ENCODE results near the gene ZNF529. TPM values are rescaled to one million over a fixed set of nuclear protein-coding genes. Genes with fewer than 3 reads are reported as not detected.
A peak's percentile ranks its signal among the peaks of the same experiment; 100 is the strongest.
"Not testable (repeated sequence)": the region's sequence is repeated elsewhere in the genome, so short reads cannot be mapped to it uniquely, and the experiment has no call there.

Gene ZNF529
- polyA plus RNA-seq, 3 donors, result 1.1 to 2.7 (median 1.3) TPM

DNA sequence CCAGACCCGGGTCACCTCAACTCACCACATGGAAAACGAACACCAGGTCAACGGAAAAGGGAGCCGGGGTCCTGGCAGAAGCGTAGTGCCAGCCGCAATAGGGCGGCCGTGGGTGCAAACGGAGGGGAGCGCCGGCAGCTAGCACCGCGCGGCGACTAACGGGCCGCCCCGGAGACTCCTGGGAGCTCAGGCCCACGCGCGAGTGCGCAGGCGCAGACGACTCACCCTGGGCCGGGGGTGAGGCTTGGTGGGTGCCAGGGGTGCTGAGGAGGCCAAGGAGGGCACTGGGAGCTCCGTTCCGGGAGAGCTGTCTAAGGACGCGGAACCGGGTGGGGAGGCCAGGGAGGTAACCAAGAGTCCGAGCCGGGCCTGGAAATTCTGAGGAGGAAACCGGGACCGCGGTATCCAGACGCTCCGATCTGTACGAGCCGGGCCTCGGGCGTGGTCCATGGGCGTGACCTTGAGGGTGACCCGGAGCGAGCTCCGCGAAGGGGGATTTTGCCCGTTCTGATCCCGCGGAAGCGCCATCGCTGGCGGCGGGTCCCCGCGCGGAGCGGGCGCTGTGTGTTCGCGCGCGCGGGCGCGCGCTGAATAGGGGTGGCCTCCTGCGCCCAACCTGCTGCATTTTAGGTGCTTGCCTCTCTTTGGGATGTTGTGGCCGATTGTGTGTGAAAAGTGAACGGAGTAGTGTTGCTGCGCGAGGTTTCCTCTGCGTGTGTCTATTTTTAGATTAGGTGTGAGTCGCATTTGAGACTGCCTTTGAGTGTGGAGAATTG lies 32.2 kb upstream of the ZNF529 start, which contains the start of gene ZNF382:
ZNF382 (plus strand) TSS at position 213 of the 776 bp plus-strand sequence. CDS start 4,602 bp downstream, outside the sequence.
- peak within 1 kb of the TSS; percentile 56 to 72 for H3K27ac ChIP-seq (ENCODE audit: low read depth in 1 of 2, low read length in 2 of 2)
- no peaks in the 10 kb centered on the region for H4K20me1 ChIP-seq (ENCODE audit: insufficient read depth, low read length)
- no peaks in the 10 kb centered on the region for H3K79me2 ChIP-seq (ENCODE audit: insufficient read depth, low read length)
- peak within 1 kb of the TSS; percentile 76 for H3K9ac ChIP-seq (ENCODE audit: insufficient read depth, low read length, poor library complexity, severe bottlenecking)
- TF ChIP-seq, protein P1, sequence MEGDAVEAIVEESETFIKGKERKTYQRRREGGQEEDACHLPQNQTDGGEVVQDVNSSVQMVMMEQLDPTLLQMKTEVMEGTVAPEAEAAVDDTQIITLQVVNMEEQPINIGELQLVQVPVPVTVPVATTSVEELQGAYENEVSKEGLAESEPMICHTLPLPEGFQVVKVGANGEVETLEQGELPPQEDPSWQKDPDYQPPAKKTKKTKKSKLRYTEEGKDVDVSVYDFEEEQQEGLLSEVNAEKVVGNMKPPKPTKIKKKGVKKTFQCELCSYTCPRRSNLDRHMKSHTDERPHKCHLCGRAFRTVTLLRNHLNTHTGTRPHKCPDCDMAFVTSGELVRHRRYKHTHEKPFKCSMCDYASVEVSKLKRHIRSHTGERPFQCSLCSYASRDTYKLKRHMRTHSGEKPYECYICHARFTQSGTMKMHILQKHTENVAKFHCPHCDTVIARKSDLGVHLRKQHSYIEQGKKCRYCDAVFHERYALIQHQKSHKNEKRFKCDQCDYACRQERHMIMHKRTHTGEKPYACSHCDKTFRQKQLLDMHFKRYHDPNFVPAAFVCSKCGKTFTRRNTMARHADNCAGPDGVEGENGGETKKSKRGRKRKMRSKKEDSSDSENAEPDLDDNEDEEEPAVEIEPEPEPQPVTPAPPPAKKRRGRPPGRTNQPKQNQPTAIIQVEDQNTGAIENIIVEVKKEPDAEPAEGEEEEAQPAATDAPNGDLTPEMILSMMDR (IDR thresholded peaks at IDR 0.05), result no peak
- intact Hi-C loops (cut with micrococcal nuclease), result loop anchor here in 1 of 2 donors (2.0 kb wide), 1 partner anchor 32 kb away; the partner anchor contains the start of gene ZNF529
- peaks cover 0 to 2% (median 0%) of the 10 kb centered on the region in 3 donors for H3K27me3 Mint-ChIP-seq (ENCODE audit: low read depth in 3 of 3)
- H3K4me1 Mint-ChIP-seq, result peaks cover 18% of the 10 kb centered on the region
- peaks cover 29 to 38% of the 10 kb centered on the region in 2 donors for H3K9me3 ChIP-seq (replicated peaks in 1 of 2; ENCODE audit: control insufficient read depth in 1 of 2, insufficient read depth in 1 of 2, low read length in 2 of 2)
- DNase-seq, result peak; percentile 20 to 41 (median 39)
- H3K36me3 ChIP-seq (replicated peaks in 1 of 2; ENCODE audit: control insufficient read depth in 1 of 2, insufficient read depth in 2 of 2, low read length in 2 of 2), result peaks cover 0 to 12% of the 10 kb centered on the region in 2 donors
- H3K27ac Mint-ChIP-seq, result peak within 1 kb of the TSS; percentile 74 to 92 (median 82)
- peak within 1 kb of the TSS; percentile 95 to 98 for H3K4me3 Mint-ChIP-seq
- peak within 1 kb of the TSS; percentile 63 to 87 (median 71) for H3K4me3 ChIP-seq (replicated peaks in 1 of 3; ENCODE audit: low read depth in 2 of 3, low read length in 3 of 3)
- WGBS (ENCODE audit: insufficient coverage), result 1% methylated on average over 73 of the region's 73 CpGs
- peaks cover 11 to 19% of the 10 kb centered on the region in 2 donors for H3K4me1 ChIP-seq (ENCODE audit: control insufficient read depth in 1 of 2, insufficient read depth in 2 of 2, low read length in 2 of 2)
- H3K9me3 Mint-ChIP-seq, result peaks cover 37 to 55% (median 50%) of the 10 kb centered on the region in 7 donors
- H3K27me3 ChIP-seq (ENCODE audit: control insufficient read depth in 2 of 2, insufficient read depth in 2 of 2, low read length in 2 of 2), result no peaks in the 10 kb centered on the region
- peak within 1 kb of the TSS; percentile 80 for H2AFZ ChIP-seq (ENCODE audit: insufficient read depth, low read depth, low read length, poor library complexity, severe bottlenecking)
- peaks cover 6 to 16% of the 10 kb centered on the region in 2 donors for H3K36me3 Mint-ChIP-seq
- peak within 1 kb of the TSS; percentile 76 for H3K4me2 ChIP-seq (replicated peaks; ENCODE audit: extremely low read depth, low read length, poor library complexity, severe bottlenecking)

- intact Hi-C loops (cut with micrococcal nuclease), result loop anchor here in 1 of 2 donors (2.0 kb wide), 1 partner anchor 32 kb away; the partner anchor contains the start of gene ZNF529
- Histone ChIP-seq H3K9me3 (replicated peaks in 1 of 2; ENCODE audit: control insufficient read depth in 1 of 2, insufficient read depth in 1 of 2, low read length in 2 of 2) (peaks cover 28 to 39% of the 10 kb centered on the region in 2 donors), H2AFZ (ENCODE audit: insufficient read depth, low read depth, low read length, poor library complexity, severe bottlenecking) (peak overlapping the region; percentile 80), H3K27ac (ENCODE audit: low read depth in 1 of 2, low read length in 2 of 2) (peak overlapping the region; percentile 56 to 72), H3K4me2 (replicated peaks; ENCODE audit: extremely low read depth, low read length, poor library complexity, severe bottlenecking) (peak overlapping the region; percentile 76), H3K79me2 (ENCODE audit: insufficient read depth, low read length) (no peaks in the 10 kb centered on the region), H3K4me3 (replicated peaks in 1 of 3; ENCODE audit: low read depth in 2 of 3, low read length in 3 of 3) (peak overlapping the region; percentile 63 to 87 (median 71)), H3K9ac (ENCODE audit: insufficient read depth, low read length, poor library complexity, severe bottlenecking) (peak overlapping the region; percentile 76), H3K27me3 (ENCODE audit: control insufficient read depth in 2 of 2, insufficient read depth in 2 of 2, low read length in 2 of 2) (no peaks in the 10 kb centered on the region), H4K20me1 (ENCODE audit: insufficient read depth, low read length) (no peaks in the 10 kb centered on the region), H3K36me3 (replicated peaks in 1 of 2; ENCODE audit: control insufficient read depth in 1 of 2, insufficient read depth in 2 of 2, low read length in 2 of 2) (peaks cover 0 to 12% of the 10 kb centered on the region in 2 donors), H3K4me1 (ENCODE audit: control insufficient read depth in 1 of 2, insufficient read depth in 2 of 2, low read length in 2 of 2) (peaks cover 11 to 19% of the 10 kb centered on the region in 2 donors)
- peak; percentile 18 to 56 (median 52) for DNase-seq
- Mint-ChIP-seq H3K36me3 (peaks cover 3 to 14% of the 10 kb centered on the region in 2 donors), H3K4me1 (peaks cover 18% of the 10 kb centered on the region), H3K9me3 (peaks cover 32 to 54% (median 48%) of the 10 kb centered on the region in 7 donors), H3K27me3 (ENCODE audit: low read depth in 3 of 3) (peaks cover 0 to 2% (median 0%) of the 10 kb centered on the region in 3 donors), H3K4me3 (peak overlapping the region; percentile 95 to 98), H3K27ac (peak overlapping the region; percentile 64 to 92 (median 76))
- 0% methylated on average over 21 of the region's 21 CpGs for WGBS (ENCODE audit: insufficient coverage)
- TF ChIP-seq, protein P1 (IDR thresholded peaks at IDR 0.05), result no peak
These were observed 31.6 kb upstream of the ZNF529 start for GRCh38 chr19:36604656-36605100.

GRCh38 chr19:36602681-36603080 lies 29.6 kb upstream of the ZNF529 start:
- WGBS (ENCODE audit: insufficient coverage), result 97% methylated on average over 5 of the region's 10 CpGs
- DNase-seq; H3K36me3 Mint-ChIP-seq; H3K4me3 ChIP-seq (replicated peaks in 1 of 3; ENCODE audit: low read depth in 2 of 3, low read length in 3 of 3); H3K79me2 ChIP-seq (ENCODE audit: insufficient read depth, low read length); H3K27ac ChIP-seq (ENCODE audit: low read depth in 1 of 2, low read length in 2 of 2); H3K27ac Mint-ChIP-seq; H2AFZ ChIP-seq (ENCODE audit: insufficient read depth, low read depth, low read length, poor library complexity, severe bottlenecking); H4K20me1 ChIP-seq (ENCODE audit: insufficient read depth, low read length); H3K4me3 Mint-ChIP-seq; H3K27me3 Mint-ChIP-seq (ENCODE audit: low read depth in 3 of 3); H3K27me3 ChIP-seq (ENCODE audit: control insufficient read depth in 2 of 2, insufficient read depth in 2 of 2, low read length in 2 of 2); intact Hi-C loops (cut with micrococcal nuclease); H3K36me3 ChIP-seq (replicated peaks in 1 of 2; ENCODE audit: control insufficient read depth in 1 of 2, insufficient read depth in 2 of 2, low read length in 2 of 2); H3K4me2 ChIP-seq (replicated peaks; ENCODE audit: extremely low read depth, low read length, poor library complexity, severe bottlenecking); H3K9ac ChIP-seq (ENCODE audit: insufficient read depth, low read length, poor library complexity, severe bottlenecking): not testable (repeated sequence)
- H3K4me1 ChIP-seq (ENCODE audit: control insufficient read depth in 1 of 2, insufficient read depth in 2 of 2, low read length in 2 of 2), result peaks cover 11 to 19% of the 10 kb centered on the region in 2 donors
- H3K9me3 ChIP-seq (replicated peaks in 1 of 2; ENCODE audit: control insufficient read depth in 1 of 2, insufficient read depth in 1 of 2, low read length in 2 of 2), result peaks cover 33 to 39% of the 10 kb centered on the region in 2 donors
- peaks cover 18% of the 10 kb centered on the region for H3K4me1 Mint-ChIP-seq
- peaks cover 21 to 58% (median 45%) of the 10 kb centered on the region in 7 donors for H3K9me3 Mint-ChIP-seq

All from CD14-positive monocyte (primary cell).